Hepatocyte (in vitro differentiated cells): ENCODE data around the gene C19orf12.

Experiments
- EZH2 ChIP-seq: fragments of 200-600 bp; sonication (generic); IDR thresholded peaks from 2 replicates; pipeline ENCODE4 v1.6.1; 2016; ENCODE audit warnings: antibody characterized with exemption, mild to moderate bottlenecking, borderline replicate concordance
- TF ChIP-seq, protein P1 (sequence below): fragments of 200-600 bp; sonication (generic); IDR thresholded peaks from 2 replicates; pipeline ENCODE4 v1.5.1; 2016; ENCODE audit warnings: antibody characterized with exemption, mild to moderate bottlenecking; ENCODE audit not compliant: poor library complexity

DNA sequence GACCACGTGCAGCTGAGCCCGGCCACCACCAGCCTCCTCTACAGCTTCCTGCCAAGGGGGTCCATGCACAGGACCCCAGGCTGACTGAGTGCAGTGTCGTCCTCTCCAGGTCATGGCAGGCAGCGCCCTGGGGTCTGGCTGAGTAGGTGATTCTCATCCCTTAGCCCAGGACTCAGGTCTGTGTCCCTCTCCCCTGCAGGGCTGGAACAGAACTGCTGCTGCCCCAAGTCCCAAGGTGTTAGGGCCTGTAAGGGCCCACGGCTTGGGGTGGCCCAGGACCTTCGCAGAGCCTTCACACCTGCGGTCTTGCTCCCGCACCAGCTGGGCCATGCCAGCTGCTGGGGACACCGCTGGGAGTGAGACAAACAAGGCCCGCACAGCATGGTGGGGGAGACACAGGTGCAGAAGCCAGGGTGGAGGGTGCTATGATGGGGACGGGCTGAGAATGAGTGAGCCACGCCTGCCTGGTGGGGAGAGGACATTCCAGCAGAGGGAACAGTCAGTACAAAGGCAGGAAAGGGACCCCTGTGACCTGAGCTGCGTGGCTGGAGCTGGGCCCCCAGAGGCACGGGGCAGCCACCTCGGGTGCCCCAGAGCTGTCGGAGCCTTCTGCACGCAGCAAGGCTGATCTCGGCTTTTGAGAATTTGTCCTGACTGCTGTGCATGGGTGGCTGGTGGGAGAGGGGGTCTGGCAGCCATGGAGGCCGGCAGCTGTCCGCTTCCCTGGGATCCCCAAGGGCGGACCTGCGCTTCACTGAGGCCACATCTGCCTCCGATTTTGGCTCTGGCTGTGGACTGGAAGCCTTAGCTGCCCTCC lies 37.9 kb downstream of the C19orf12 start:
- no peak for TF ChIP-seq EZH2
- TF ChIP-seq, protein P1, sequence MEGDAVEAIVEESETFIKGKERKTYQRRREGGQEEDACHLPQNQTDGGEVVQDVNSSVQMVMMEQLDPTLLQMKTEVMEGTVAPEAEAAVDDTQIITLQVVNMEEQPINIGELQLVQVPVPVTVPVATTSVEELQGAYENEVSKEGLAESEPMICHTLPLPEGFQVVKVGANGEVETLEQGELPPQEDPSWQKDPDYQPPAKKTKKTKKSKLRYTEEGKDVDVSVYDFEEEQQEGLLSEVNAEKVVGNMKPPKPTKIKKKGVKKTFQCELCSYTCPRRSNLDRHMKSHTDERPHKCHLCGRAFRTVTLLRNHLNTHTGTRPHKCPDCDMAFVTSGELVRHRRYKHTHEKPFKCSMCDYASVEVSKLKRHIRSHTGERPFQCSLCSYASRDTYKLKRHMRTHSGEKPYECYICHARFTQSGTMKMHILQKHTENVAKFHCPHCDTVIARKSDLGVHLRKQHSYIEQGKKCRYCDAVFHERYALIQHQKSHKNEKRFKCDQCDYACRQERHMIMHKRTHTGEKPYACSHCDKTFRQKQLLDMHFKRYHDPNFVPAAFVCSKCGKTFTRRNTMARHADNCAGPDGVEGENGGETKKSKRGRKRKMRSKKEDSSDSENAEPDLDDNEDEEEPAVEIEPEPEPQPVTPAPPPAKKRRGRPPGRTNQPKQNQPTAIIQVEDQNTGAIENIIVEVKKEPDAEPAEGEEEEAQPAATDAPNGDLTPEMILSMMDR = no peak
